Stimulated activated CD8-positive, alpha-beta memory T cell treated with anti-CD3 and anti-CD28 coated beads, Interleukin-12 subunit alpha, Interleukin-12 subunit beta, amount 100 ng/mL, for 24 hours (primary cell): ENCODE data around the gene IL1RAPL1.
"Not testable (repeated sequence)": the region's sequence is repeated elsewhere in the genome, so short reads cannot be mapped to it uniquely, and the experiment has no call there.

Source experiments
- DNase-seq: peaks from one replicate; pipeline ENCODE4 v3.0.0-alpha.2; 2020; ENCODE audit errors: extremely low read depth

The IL1RAPL1 gene

GRCh38 chrX:29275928-29276327 is 688.7 kb downstream of the IL1RAPL1 start:
- no peak for DNase-seq

DNA sequence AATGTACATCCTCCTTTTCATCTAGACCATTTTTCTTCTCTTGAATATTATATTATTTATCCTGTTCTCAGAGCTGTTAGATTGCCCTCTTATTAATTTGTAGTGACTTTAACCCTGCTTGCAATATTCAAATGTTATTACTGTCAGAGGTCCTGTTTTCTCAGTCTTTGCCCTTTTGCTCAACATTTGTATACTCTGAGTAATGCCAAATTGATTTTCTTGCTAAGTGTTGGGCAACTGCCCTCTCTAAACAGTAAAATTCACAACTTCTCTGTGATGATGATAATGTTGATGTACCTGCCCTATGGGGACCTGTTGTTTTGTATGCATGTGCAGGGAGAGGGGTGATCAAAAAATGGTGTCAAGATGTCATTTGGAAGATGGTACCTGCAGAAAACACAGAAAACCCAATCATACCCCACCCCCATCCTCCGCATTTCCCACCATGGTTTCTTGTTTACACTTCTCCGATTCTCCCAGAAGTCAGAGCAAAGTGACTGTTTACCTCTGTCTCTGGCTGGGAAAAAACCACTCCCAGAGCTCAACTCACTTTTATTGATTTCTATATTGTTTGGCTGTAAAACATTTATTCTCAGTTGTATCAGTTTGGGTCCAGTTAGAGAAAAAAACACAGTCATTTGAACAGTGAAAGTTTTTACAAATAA is 694.0 kb downstream of the IL1RAPL1 start:
- DNase-seq = no peak

GRCh38 chrX:29285664-29286063 is 698.4 kb downstream of the IL1RAPL1 start:
- no peak for DNase-seq

DNA sequence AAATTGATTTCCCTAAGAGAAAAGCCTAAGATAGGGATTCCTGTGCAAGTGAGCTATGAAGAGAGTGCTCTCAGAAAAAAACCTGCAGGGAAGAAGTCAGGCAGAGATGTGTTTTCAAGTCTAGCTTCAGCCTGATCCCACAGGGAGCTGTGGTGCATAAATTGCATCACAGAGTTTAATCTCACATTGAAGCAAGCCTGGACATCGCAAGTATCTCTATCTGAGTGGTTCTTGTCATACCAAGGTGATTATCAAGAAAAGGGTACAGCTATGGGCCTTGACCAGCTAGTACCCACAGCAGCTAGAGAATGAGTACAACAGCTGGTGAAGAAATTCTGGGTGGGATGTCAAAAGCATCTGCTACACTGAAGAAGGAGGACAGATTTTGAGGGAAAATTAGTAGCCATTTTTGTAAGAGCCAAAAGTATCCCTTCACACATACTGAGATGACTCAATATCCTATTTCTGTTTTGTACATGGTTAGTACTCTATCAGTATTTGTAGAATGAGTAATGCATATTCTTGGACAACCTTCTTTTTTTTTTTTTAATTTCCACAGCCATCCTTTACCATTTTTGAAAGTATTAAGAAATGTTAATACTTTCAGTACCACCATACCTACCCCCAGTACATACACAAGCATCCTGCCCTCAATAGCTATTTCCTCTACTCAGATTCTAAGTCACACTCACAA is 708.9 kb downstream of the IL1RAPL1 start:
- DNase-seq = no peak

- DNase-seq = no peak
Observed at GRCh38 chrX:29297171-29297800, 710.0 kb downstream of the IL1RAPL1 start.

DNA sequence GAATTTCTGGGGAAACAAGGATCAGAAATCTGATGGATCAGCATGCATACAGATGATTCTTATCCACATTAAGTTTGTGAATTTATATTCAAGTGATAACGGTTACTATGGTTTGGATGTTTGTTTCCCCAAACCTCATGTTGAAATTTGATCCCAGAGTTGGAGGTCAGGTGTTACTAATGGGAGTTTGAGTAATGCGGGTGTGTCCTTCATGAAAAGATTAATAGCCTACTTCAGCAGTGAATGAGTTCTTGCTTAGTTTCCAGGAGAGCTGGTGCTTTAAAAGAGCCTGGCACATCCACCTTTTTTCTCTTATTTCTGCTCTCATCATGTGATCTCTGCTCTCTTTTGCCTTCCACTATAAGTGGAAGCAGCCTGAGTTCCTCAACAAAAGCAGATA is 712.4 kb downstream of the IL1RAPL1 start:
- DNase-seq = no peak

GRCh38 chrX:29308726-29309125 is 721.5 kb downstream of the IL1RAPL1 start:
- no peak for DNase-seq

- DNase-seq = no peak
Observed at GRCh38 chrX:29315931-29316330, 728.7 kb downstream of the IL1RAPL1 start.

- DNase-seq = no peak
Observed at GRCh38 chrX:29318012-29318411, 730.8 kb downstream of the IL1RAPL1 start.

DNA sequence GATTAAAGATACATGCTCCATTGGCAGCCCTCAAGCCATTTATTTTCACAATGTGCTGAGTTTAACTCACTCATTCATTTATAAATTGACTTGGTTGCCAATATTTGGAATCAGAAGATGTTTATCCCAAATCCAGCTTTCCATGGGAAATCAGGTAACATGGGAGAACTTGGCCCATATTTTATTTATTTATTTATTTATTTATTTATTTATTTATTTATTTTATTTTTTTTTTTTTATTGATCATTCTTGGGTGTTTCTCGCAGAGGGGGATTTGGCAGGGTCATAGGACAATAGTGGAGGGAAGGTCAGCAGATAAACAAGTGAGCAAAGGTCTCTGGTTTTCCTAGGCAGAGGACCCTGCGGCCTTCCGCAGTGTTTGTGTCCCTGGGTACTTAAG is 745.2 kb downstream of the IL1RAPL1 start:
- DNase-seq = not testable (repeated sequence)

GRCh38 chrX:29333091-29333490 is 745.8 kb downstream of the IL1RAPL1 start:
- not testable (repeated sequence) for DNase-seq

GRCh38 chrX:29348288-29348687 is 761.0 kb downstream of the IL1RAPL1 start:
- DNase-seq = no peak

- no peak for DNase-seq
Observed at GRCh38 chrX:29359276-29359675, 772.0 kb downstream of the IL1RAPL1 start.

DNA sequence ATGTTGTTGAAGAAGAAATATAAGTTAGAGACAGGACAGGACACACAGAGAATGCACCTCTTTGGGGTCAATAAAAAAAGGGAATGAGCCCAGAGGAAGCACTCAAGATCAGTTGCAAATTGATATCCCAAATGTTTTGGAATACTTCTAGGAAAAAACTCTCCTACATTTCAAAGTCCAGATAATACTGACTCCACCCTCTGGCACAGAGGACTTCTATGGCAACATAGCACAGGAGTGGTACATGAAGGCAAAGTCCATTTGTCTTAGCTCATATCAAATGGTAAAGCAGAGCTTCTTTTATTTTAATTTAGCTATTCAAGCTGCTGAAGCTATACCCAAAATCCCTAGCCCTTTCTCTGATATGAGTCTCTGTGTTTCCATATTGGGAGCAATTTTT is 787.5 kb downstream of the IL1RAPL1 start:
- DNase-seq = not testable (repeated sequence)

DNA sequence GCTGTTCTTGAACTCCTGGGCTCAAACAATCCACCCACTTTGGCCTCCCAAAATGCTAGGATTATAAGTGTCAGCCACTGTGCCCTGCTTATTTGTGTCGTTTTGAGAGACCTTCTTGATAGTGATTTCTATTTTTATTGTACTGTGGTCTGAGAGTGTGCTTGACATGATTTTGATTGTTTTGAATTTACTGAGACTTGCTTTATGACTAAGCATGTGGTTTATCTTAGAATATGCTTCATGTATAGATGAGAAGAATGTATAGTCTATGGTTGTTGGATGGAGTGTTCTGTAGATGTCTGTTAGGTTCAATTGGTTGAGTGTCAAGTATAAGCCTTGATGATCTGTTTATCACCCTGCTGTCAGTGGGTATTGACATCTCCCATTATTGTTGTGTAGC is 789.3 kb downstream of the IL1RAPL1 start:
- no peak for DNase-seq

GRCh38 chrX:29382811-29383210 is 795.6 kb downstream of the IL1RAPL1 start:
- no peak for DNase-seq

DNA sequence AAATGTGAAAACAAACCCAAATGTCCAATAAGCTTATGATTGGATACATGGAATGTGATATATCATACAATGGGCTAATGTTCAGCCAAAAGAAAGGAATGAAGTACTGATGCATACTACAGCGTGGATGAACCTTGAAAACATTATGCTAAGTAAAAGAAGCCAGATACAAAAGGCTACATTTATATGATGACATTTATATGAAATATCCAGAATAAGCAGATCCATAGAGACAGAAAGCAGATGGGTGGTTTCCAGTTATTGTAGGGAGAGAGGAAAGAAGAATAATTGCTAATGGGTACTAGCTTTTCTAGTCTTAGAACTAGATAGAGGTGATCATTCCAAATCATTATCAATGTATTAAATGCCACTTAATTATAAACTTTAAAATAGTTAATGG is 801.3 kb downstream of the IL1RAPL1 start:
- DNase-seq = no peak

- DNase-seq = no peak
Observed at GRCh38 chrX:29397506-29397905, 810.3 kb downstream of the IL1RAPL1 start.

GRCh38 chrX:29407357-29407756 is 820.1 kb downstream of the IL1RAPL1 start:
- no peak for DNase-seq

- DNase-seq = no peak
Observed at GRCh38 chrX:29419774-29420553, 832.7 kb downstream of the IL1RAPL1 start.

DNA sequence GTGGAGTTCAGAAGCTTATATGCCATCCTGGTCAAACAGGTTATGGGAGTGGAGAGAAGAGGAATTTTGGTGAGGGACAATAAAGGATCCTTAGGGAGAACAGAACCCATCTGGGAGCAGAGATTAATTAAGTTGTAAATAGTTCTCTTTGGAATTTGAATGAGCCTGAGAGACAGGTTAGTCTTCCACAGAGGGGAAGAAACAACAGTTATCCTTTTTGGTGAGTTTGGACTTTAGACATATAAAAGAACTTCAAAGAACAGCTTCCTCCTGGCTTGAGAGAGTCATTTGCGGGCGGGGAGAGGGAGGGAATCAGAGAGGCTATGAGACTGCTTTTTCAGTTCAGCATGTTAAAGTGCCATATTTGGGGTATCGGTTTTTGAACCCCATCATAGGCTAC is 834.8 kb downstream of the IL1RAPL1 start:
- DNase-seq = no peak

GRCh38 chrX:29431895-29432294 is 844.6 kb downstream of the IL1RAPL1 start:
- DNase-seq = no peak
